HEK293 (cell line): ENCODE measurements around the gene TWIST2.
A peak's percentile ranks its signal among the peaks of the same experiment; 100 is the strongest.

Experiments
- CTCF ChIA-PET: fragments of 350-600 bp; formaldehyde crosslinking; extraction: SDS; loops from one replicate; lab custom pipeline; 2021; ENCODE audit warnings: antibody characterized with exemption; lab: Yijun Ruan, JAX
- POLR2A ChIA-PET: fragments of 300-600 bp; formaldehyde crosslinking; extraction: SDS; loops from one replicate; lab custom pipeline; 2020; ENCODE audit warnings: antibody characterized with exemption, inconsistent platforms; lab: Yijun Ruan, JAX
- H3K27ac ChIP-seq: fragments of 200-500 bp; sonication (Bioruptor generic); 2 replicates; pipeline ENCODE4 v1.5.1; 2014; ENCODE audit warnings: low read depth, low read length, control low read depth, inconsistent platforms; ENCODE audit errors: extremely low read depth
- H3K36me3 ChIP-seq, 2 experiments: fragments of 200-500 bp in 1 of 2; sonication (Bioruptor generic) in 1 of 2; 1 replicate in 1 of 2; 2 replicates in 1 of 2; pipeline ENCODE4 v1.5.1; 2014 to 2017; ENCODE audit warnings: inconsistent platforms in 2 of 2, low read length in 2 of 2; ENCODE audit not compliant: control insufficient read depth in 2 of 2, insufficient read depth in 1 of 2
- H3K4me1 ChIP-seq: fragments of 200-500 bp; sonication (Bioruptor generic); 2 replicates; pipeline ENCODE4 v1.5.1; 2014; ENCODE audit warnings: mild to moderate bottlenecking, low read length, inconsistent platforms; ENCODE audit not compliant: control insufficient read depth, insufficient read depth
- H3K4me3 ChIP-seq: 2 replicates; pipeline ENCODE4 v1.5.1; 2011; ENCODE audit warnings: low read depth, mild to moderate bottlenecking, control low read depth, low read length, moderate library complexity
- H3K9me3 ChIP-seq: fragments of 200-500 bp; sonication (Bioruptor generic); 2 replicates; pipeline ENCODE4 v1.5.1; 2014; ENCODE audit warnings: low read depth, low read length, inconsistent platforms; ENCODE audit not compliant: control insufficient read depth, insufficient read depth
- BCL11B ChIP-seq: fragments of 450-650 bp; formaldehyde crosslinking; IDR thresholded peaks from 2 replicates; pipeline ENCODE4 v1.5.1; 2016; ENCODE audit warnings: low read depth, missing biosample characterization, missing genetic modification characterization
- GLI2 ChIP-seq: fragments of 450-650 bp; formaldehyde crosslinking; IDR thresholded peaks from 2 replicates; pipeline ENCODE4; 2017; ENCODE audit warnings: missing biosample characterization, missing genetic modification characterization, low read depth, borderline replicate concordance
- GLI4 ChIP-seq: fragments of 450-650 bp; formaldehyde crosslinking; IDR thresholded peaks from 2 replicates; pipeline ENCODE4 v1.5.1; 2016; ENCODE audit warnings: missing biosample characterization, missing genetic modification characterization
- MEIS1 ChIP-seq: sonication (generic); formaldehyde crosslinking; IDR thresholded peaks from 2 replicates; pipeline ENCODE4 v1.8.1; 2022; ENCODE audit warnings: missing genetic modification reagents, mild to moderate bottlenecking, borderline replicate concordance
- RBAK ChIP-seq: fragments of 450-650 bp; formaldehyde crosslinking; IDR thresholded peaks from 2 replicates; pipeline ENCODE4 v1.5.1; 2016; ENCODE audit warnings: missing biosample characterization, missing genetic modification characterization
- TRIM28 ChIP-seq: IDR thresholded peaks from 2 replicates; pipeline ENCODE4 v1.6.1; 2011; ENCODE audit warnings: low read length, control low read depth, borderline replicate concordance
- WT1 ChIP-seq: fragments of 450-650 bp; formaldehyde crosslinking; IDR thresholded peaks from 2 replicates; pipeline ENCODE4 v1.5.1; 2016; ENCODE audit warnings: missing biosample characterization, missing genetic modification characterization
- YY2 ChIP-seq: fragments of 450-650 bp; formaldehyde crosslinking; IDR thresholded peaks from 2 replicates; pipeline ENCODE4 v1.5.1; 2016; ENCODE audit warnings: missing biosample characterization, missing genetic modification characterization
- ZBTB48 ChIP-seq: fragments of 450-650 bp; formaldehyde crosslinking; IDR thresholded peaks from 2 replicates; pipeline ENCODE4 v1.5.1; 2016; ENCODE audit warnings: missing biosample characterization, missing genetic modification characterization
- ZBTB6 ChIP-seq: fragments of 450-650 bp; formaldehyde crosslinking; IDR thresholded peaks from 2 replicates; pipeline ENCODE4 v1.5.1; 2017; ENCODE audit warnings: missing biosample characterization, missing genetic modification characterization
- ZBTB7A ChIP-seq: fragments of 450-650 bp; formaldehyde crosslinking; IDR thresholded peaks from 2 replicates; pipeline ENCODE4 v1.5.1; 2016; ENCODE audit warnings: low read depth, missing biosample characterization, missing genetic modification characterization
- ZFHX2 ChIP-seq: fragments of 450-650 bp; formaldehyde crosslinking; conservative IDR thresholded peaks from 2 replicates; pipeline ENCODE4 v1.5.1; 2016; ENCODE audit warnings: missing biosample characterization, missing genetic modification characterization
- ZFP41 ChIP-seq: fragments of 450-650 bp; formaldehyde crosslinking; IDR thresholded peaks from 2 replicates; pipeline ENCODE4 v1.5.1; 2016; ENCODE audit warnings: missing biosample characterization, missing genetic modification characterization, borderline replicate concordance
- ZIC2 ChIP-seq: fragments of 450-650 bp; formaldehyde crosslinking; IDR thresholded peaks from 2 replicates; pipeline ENCODE4 v1.5.1; 2016; ENCODE audit warnings: missing biosample characterization, missing genetic modification characterization
- ZNF112 ChIP-seq: fragments of 450-650 bp; formaldehyde crosslinking; IDR thresholded peaks from 2 replicates; pipeline ENCODE4 v1.5.0; 2017; ENCODE audit warnings: missing biosample characterization, missing genetic modification characterization
- ZNF133 ChIP-seq: fragments of 450-650 bp; formaldehyde crosslinking; IDR thresholded peaks from 2 replicates; pipeline ENCODE4 v1.5.1; 2016; ENCODE audit warnings: missing biosample characterization, missing genetic modification characterization
- ZNF16 ChIP-seq: fragments of 450-650 bp; formaldehyde crosslinking; IDR thresholded peaks from 2 replicates; pipeline ENCODE4 v1.5.1; 2016; ENCODE audit warnings: low read depth, missing biosample characterization, missing genetic modification characterization
- ZNF19 ChIP-seq: fragments of 450-650 bp; formaldehyde crosslinking; IDR thresholded peaks from 2 replicates; pipeline ENCODE4; 2016; ENCODE audit warnings: missing biosample characterization, missing genetic modification characterization, low read depth
- ZNF26 ChIP-seq: fragments of 450-650 bp; formaldehyde crosslinking; IDR thresholded peaks from 2 replicates; pipeline ENCODE4 v1.5.1; 2016; ENCODE audit warnings: missing biosample characterization, missing genetic modification characterization
- ZNF350 ChIP-seq: fragments of 450-650 bp; formaldehyde crosslinking; IDR thresholded peaks from 2 replicates; pipeline ENCODE4 v1.5.0; 2017; ENCODE audit warnings: missing biosample characterization, mild to moderate bottlenecking, missing genetic modification characterization
- ZNF621 ChIP-seq: fragments of 450-650 bp; formaldehyde crosslinking; IDR thresholded peaks from 2 replicates; pipeline ENCODE4 v1.5.1; 2017; ENCODE audit warnings: missing biosample characterization, missing genetic modification characterization
- ZNF623 ChIP-seq: fragments of 450-650 bp; formaldehyde crosslinking; IDR thresholded peaks from 2 replicates; pipeline ENCODE4 v1.5.1; 2016; ENCODE audit warnings: missing biosample characterization, missing genetic modification characterization
- ZNF629 ChIP-seq: fragments of 450-650 bp; formaldehyde crosslinking; IDR thresholded peaks from 2 replicates; pipeline ENCODE4 v1.5.1; 2017; ENCODE audit warnings: missing biosample characterization, missing genetic modification characterization
- ZNF830 ChIP-seq: fragments of 450-650 bp; IDR thresholded peaks from 2 replicates; pipeline ENCODE4 v1.5.0; 2018; ENCODE audit warnings: missing biosample characterization, missing genetic modification characterization, low read depth, mild to moderate bottlenecking, moderate library complexity
- ZNF837 ChIP-seq: fragments of 450-650 bp; formaldehyde crosslinking; IDR thresholded peaks from 2 replicates; pipeline ENCODE4 v1.5.1; 2016; ENCODE audit warnings: missing biosample characterization, missing genetic modification characterization
- ZSCAN23 ChIP-seq: fragments of 450-650 bp; formaldehyde crosslinking; IDR thresholded peaks from 2 replicates; pipeline ENCODE4 v1.5.1; 2016; ENCODE audit warnings: missing biosample characterization, missing genetic modification characterization
- TF ChIP-seq, protein P1 (sequence below): fragments of 450-650 bp; formaldehyde crosslinking; IDR thresholded peaks from 2 replicates; pipeline ENCODE4 v1.5.1; 2016; ENCODE audit warnings: missing biosample characterization, missing genetic modification characterization

TWIST2 gene

DNA sequence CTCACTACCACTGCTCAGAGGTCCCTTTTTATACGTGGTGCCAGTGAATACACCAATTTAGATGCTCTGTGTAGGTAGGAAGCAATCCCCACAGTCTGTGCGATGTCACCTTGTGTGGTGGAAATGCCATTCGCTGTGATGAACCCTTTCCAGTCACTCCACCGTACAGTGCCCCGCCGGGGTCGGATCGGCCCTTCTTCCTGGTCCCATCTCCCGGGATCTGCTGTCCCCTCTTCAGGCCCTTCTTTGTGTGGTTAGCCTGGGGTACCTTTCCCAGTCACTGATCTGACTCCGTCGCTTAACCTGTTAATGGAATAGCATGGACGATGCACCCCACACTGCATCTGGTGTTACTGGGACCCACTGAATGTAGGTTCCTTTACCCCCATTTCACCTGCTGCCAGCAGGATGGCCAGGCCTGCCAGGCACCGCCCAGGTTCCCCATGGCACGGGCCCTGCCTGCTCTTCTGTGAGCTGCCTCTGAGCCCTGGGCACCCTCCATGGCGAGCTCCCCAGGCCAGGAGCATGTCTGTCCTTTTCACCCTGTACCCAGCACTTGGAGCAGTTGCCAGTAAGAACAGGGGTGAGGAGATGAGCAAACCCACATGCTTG lies 18.0 kb downstream of the TWIST2 start:
- Histone ChIP-seq H3K27ac (no peak overlapping the region), H3K4me3 (no peak overlapping the region), H3K4me1 (peaks cover 11% of the 10 kb centered on the region), H3K36me3 (no peaks in the 10 kb centered on the region; a peak in 1 of 3 replicates), H3K9me3 (no peaks in the 10 kb centered on the region)
- TF ChIP-seq GLI2 (tag by site-specific recombination) (no peak), RBAK (no peak), ZNF26 (tag by site-specific recombination) (no peak), BCL11B (no peak)
- ChIA-PET CTCF (interaction anchor here (0.6 kb wide), 1 partner anchor 147 kb away, joined by 4 read pairs; no protein-coding TSS in a partner anchor), POLR2A (interaction anchor here (0.6 kb wide), 1 partner anchor 22 kb away, joined by 3 read pairs; no protein-coding TSS in a partner anchor)

DNA sequence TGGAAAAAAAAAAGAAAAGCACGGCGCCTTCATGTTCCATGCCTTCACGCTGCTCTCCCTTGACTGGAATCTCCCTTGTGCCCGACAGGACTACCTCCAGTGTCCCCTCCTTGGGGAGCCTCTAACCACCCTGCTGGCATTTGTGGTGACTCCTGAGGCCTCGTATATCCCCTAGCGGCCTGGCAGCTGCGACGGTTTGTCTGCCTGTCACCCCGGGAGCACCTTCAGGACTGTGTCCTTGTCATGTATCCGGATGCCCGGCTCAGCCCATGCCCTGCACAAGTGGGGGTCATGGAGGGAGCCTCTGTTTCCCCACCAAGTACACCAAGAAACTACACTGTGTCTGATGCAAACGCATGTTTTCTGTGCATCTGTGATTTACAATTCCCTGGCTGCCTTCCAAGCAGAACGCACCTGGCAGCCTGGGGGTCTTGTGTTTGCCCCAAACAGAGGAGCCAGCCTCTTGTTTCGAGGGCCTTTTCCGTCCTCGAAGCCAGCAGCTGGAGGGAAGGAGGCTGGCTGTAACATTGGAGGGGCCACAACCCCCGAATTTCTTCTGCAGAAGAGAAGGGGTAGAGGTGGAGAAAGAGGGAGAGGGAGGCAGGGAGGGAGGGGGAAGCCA lies 18.9 kb downstream of the TWIST2 start:
- TF ChIP-seq WT1 (tag by site-specific recombination) (no peak), ZIC2 (tag by site-specific recombination) (peak; percentile 39; the same call in 1 of the 2 replicates)
- TF ChIP-seq, protein P1, sequence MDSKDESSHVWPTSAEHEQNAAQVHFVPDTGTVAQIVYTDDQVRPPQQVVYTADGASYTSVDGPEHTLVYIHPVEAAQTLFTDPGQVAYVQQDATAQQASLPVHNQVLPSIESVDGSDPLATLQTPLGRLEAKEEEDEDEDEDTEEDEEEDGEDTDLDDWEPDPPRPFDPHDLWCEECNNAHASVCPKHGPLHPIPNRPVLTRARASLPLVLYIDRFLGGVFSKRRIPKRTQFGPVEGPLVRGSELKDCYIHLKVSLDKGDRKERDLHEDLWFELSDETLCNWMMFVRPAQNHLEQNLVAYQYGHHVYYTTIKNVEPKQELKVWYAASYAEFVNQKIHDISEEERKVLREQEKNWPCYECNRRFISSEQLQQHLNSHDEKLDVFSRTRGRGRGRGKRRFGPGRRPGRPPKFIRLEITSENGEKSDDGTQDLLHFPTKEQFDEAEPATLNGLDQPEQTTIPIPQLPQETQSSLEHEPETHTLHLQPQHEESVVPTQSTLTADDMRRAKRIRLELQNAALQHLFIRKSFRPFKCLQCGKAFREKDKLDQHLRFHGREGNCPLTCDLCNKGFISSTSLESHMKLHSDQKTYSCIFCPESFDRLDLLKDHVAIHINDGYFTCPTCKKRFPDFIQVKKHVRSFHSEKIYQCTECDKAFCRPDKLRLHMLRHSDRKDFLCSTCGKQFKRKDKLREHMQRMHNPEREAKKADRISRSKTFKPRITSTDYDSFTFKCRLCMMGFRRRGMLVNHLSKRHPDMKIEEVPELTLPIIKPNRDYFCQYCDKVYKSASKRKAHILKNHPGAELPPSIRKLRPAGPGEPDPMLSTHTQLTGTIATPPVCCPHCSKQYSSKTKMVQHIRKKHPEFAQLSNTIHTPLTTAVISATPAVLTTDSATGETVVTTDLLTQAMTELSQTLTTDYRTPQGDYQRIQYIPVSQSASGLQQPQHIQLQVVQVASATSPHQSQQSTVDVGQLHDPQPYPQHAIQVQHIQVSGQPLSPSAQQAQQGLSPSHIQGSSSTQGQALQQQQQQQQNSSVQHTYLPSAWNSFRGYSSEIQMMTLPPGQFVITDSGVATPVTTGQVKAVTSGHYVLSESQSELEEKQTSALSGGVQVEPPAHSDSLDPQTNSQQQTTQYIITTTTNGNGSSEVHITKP (tag by site-specific recombination): no peak
- CTCF ChIA-PET: interaction anchor here (0.7 kb wide), 1 partner anchor 354 kb away, joined by 3 read pairs; no protein-coding TSS in a partner anchor
- Histone ChIP-seq H3K4me1 (peaks cover 11% of the 10 kb centered on the region), H3K27ac (no peak overlapping the region), H3K4me3 (no peak overlapping the region), H3K9me3 (no peaks in the 10 kb centered on the region), H3K36me3 (no peaks in the 10 kb centered on the region; a peak in 1 of 3 replicates)
- POLR2A ChIA-PET: no interaction called here

DNA sequence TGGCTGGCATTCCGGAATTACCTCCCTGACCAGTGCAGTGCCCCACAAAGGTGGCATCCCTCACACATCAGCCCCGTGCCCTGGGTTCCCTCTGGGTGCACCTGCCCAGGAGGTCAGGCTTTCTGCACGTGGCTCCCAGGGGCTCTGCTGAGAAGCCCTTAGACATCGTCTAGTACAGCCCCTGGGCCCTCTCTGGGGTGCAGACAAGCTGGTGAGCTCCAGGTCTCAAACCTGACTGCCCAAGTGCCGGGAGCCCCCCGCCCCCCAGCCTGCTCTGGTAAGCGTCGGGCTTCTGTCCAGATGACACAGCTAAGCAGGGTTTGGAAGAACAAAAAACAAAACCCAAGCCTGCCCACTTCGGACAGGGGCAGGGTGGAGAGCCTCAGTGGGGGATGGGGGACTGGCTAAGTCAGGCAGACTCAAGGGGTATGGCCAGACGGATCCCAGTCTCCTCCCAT lies 20.2 kb downstream of the TWIST2 start:
- Histone ChIP-seq H3K36me3 (no peaks in the 10 kb centered on the region; a peak in 1 of 3 replicates), H3K27ac (no peak overlapping the region), H3K4me1 (peaks cover 11% of the 10 kb centered on the region), H3K9me3 (no peaks in the 10 kb centered on the region), H3K4me3 (no peak overlapping the region)
- ChIA-PET POLR2A (no interaction called here), CTCF (no interaction called here)
- no peak for TF ChIP-seq ZNF19 (tag by site-specific recombination)
- no peak for TF ChIP-seq ZNF837 (tag by site-specific recombination)
- TF ChIP-seq ZBTB48 (tag by site-specific recombination): no peak
- TF ChIP-seq ZNF112: no peak
- TF ChIP-seq MEIS1: no peak
- no peak for TF ChIP-seq ZNF621 (tag by site-specific recombination)
- no peak for TF ChIP-seq ZBTB7A (tag by site-specific recombination)
- no peak for TF ChIP-seq ZNF16
- TF ChIP-seq ZBTB6 (tag by site-specific recombination): no peak
- TF ChIP-seq ZNF629 (tag by site-specific recombination): no peak
- TF ChIP-seq ZNF350 (tag by site-specific recombination): no peak
- no peak for TF ChIP-seq GLI4
- no peak for TF ChIP-seq ZSCAN23
- no peak for TF ChIP-seq ZNF133 (tag by site-specific recombination)
- no peak for TF ChIP-seq ZNF623 (tag by site-specific recombination)
- no peak for TF ChIP-seq YY2 (tag by site-specific recombination)
- TF ChIP-seq TRIM28: no peak
- no peak for TF ChIP-seq ZFHX2 (tag by site-specific recombination)
- TF ChIP-seq ZNF830: no peak
- TF ChIP-seq ZFP41 (tag by site-specific recombination): no peak
